ENCODE measurements around the gene ACAD11.
"Not testable (repeated sequence)": the region's sequence is repeated elsewhere in the genome, so short reads cannot be mapped to it uniquely, and the experiment has no call there.

ACAD11 gene

DNA sequence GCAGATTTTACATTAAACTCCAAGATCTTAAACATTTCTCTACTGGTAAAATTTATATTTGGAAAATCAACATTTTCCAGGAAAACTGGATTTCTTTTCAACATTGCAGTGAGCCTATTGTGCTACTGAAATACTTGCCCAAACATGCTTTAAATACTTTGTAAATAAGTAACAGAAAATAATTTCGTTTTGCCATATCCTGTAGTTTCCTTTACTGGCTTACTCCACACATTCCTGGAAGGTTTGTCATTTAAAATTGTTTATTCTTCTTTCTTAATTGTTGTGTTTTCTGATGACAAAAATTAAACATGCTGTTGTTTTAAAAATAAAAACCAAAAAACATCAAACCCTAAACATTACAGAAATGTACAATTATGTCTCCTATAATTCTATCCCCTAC is 22.0 kb downstream of the ACAD11 start:
- peaks cover 40 to 42% of the 10 kb centered on the region in 2 donors for H3K36me3 Mint-ChIP-seq
- peaks cover 3 to 6% of the 10 kb centered on the region in 2 donors for H3K4me1 Mint-ChIP-seq
- DNase-seq (no peak), ATAC-seq (replicated peaks) (no peak)
- no peaks in the 10 kb centered on the region for H3K9me3 Mint-ChIP-seq
- no peak overlapping the region for H3K4me3 Mint-ChIP-seq
- H3K27me3 Mint-ChIP-seq, result no peaks in the 10 kb centered on the region
- H3K27ac Mint-ChIP-seq, result no peak overlapping the region

GRCh38 chr3:132635052-132635451 is 24.6 kb downstream of the ACAD11 start:
- no peak for ATAC-seq (replicated peaks)
- DNase-seq, result no peak
- no peaks in the 10 kb centered on the region for H3K9me3 Mint-ChIP-seq
- peaks cover 37% of the 10 kb centered on the region in 2 donors for H3K36me3 Mint-ChIP-seq
- H3K27ac Mint-ChIP-seq, result no peak overlapping the region
- no peaks in the 10 kb centered on the region for H3K27me3 Mint-ChIP-seq
- H3K4me3 Mint-ChIP-seq, result no peak overlapping the region
- H3K4me1 Mint-ChIP-seq, result no peaks in the 10 kb centered on the region

- Mint-ChIP-seq H3K9me3 (no peaks in the 10 kb centered on the region), H3K27ac (no peak overlapping the region), H3K4me3 (no peak overlapping the region), H3K36me3 (peaks cover 32 to 46% of the 10 kb centered on the region in 2 donors), H3K4me1 (peaks cover 5 to 10% of the 10 kb centered on the region in 2 donors), H3K27me3 (no peaks in the 10 kb centered on the region)
- no peak for DNase-seq
- no peak for ATAC-seq (replicated peaks)
Observed at GRCh38 chr3:132630612-132631011, 29.0 kb downstream of the ACAD11 start.

GRCh38 chr3:132629928-132630327 is 29.7 kb downstream of the ACAD11 start:
- peaks cover 25 to 42% of the 10 kb centered on the region in 2 donors for H3K36me3 Mint-ChIP-seq
- no peak for ATAC-seq (replicated peaks)

DNA sequence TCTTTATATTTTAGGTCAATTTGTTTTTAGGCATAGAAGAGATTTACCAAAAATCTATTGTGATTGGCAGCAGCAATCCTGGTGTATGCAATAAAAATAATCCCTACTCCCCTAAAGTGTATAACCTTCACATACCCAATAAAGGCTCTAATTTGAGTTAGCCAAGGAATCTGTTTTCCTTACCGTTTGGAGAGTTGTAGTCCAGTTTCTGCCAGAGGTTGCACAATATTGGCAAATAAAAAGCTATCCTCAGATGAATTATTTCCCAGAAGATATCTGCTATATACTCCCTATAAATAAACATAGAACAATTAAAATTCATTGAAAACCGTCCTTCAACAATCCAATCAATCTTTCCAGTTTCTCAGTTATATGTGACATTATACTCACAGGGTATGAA is 31.5 kb downstream of the ACAD11 start:
- peaks cover 18 to 37% of the 10 kb centered on the region in 2 donors for H3K36me3 Mint-ChIP-seq

More at GRCh38 chr3:132629928-132630327, 29.7 kb downstream of the ACAD11 start:
- H3K4me3 Mint-ChIP-seq, result no peak overlapping the region
- peaks cover 5 to 11% of the 10 kb centered on the region in 2 donors for H3K4me1 Mint-ChIP-seq
- H3K9me3 Mint-ChIP-seq, result no peaks in the 10 kb centered on the region
- no peak overlapping the region for H3K27ac Mint-ChIP-seq
- H3K27me3 Mint-ChIP-seq, result no peaks in the 10 kb centered on the region
- no peak for DNase-seq

GRCh38 chr3:132626955-132627354 is 32.7 kb downstream of the ACAD11 start:
- H3K27me3 Mint-ChIP-seq, result no peaks in the 10 kb centered on the region
- no peak overlapping the region for H3K27ac Mint-ChIP-seq
- H3K4me3 Mint-ChIP-seq, result no peak overlapping the region
- no peaks in the 10 kb centered on the region for H3K9me3 Mint-ChIP-seq
- DNase-seq (no peak), ATAC-seq (replicated peaks) (no peak)
- H3K4me1 Mint-ChIP-seq, result peaks cover 5 to 11% of the 10 kb centered on the region in 2 donors
- peaks cover 11 to 32% of the 10 kb centered on the region in 2 donors for H3K36me3 Mint-ChIP-seq

More for the DNA sequence above, 31.5 kb downstream of the ACAD11 start:
- H3K9me3 Mint-ChIP-seq, result no peaks in the 10 kb centered on the region
- no peak for ATAC-seq (replicated peaks)
- H3K27me3 Mint-ChIP-seq, result no peaks in the 10 kb centered on the region
- no peak overlapping the region for H3K27ac Mint-ChIP-seq
- H3K4me3 Mint-ChIP-seq, result no peak overlapping the region
- DNase-seq, result no peak
- peaks cover 5 to 11% of the 10 kb centered on the region in 2 donors for H3K4me1 Mint-ChIP-seq

DNA sequence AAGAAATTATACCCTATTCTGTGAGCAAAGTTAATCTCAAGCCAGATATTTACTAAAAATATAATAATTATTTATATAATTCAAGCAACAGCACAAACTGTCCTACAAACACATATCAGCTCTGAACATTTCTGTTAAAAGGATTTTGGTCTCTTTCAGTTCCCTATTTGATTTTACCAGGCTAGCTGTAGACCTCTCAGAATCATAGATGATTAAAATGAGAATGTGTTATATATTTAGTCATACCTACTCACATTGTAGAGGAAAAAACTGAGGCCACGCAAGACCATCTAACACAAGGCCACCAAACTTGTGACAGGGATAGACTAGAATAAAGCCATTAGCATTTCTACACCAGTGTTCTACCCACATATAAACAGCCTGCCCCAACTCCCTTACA is 34.0 kb downstream of the ACAD11 start:
- Mint-ChIP-seq H3K4me3 (no peak overlapping the region), H3K9me3 (peaks cover 0 to 2% of the 10 kb centered on the region in 2 donors), H3K27ac (peak overlapping the region; percentile 9), H3K36me3 (peaks cover 19 to 40% of the 10 kb centered on the region in 2 donors), H3K27me3 (no peaks in the 10 kb centered on the region), H3K4me1 (peaks cover 5 to 11% of the 10 kb centered on the region in 2 donors)
- DNase-seq (no peak), ATAC-seq (replicated peaks) (peak; percentile 95 to 100)

DNA sequence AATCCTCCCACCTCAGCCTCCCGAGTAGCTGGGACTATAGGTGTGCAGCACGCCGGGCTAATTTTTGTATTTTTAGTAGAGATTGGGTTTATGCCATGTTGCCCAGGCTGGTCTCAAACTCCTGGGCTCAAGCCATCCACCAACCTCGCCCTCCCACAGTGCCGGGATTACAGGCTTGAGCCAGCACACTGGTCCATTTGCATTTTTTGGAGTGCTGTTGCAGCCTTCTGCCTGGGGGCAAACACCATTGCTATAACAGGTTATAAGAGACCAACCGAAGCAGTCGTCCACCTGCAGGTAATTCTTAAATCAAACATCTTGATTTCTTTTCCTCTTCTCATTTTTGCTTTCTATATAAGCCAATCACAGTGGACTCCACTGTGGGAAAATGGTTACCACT is 34.8 kb downstream of the ACAD11 start:
- Mint-ChIP-seq H3K4me1 (peaks cover 5 to 11% of the 10 kb centered on the region in 2 donors), H3K36me3 (peaks cover 23 to 40% of the 10 kb centered on the region in 2 donors), H3K9me3 (peaks cover 0 to 2% of the 10 kb centered on the region in 2 donors), H3K4me3 (no peak overlapping the region), H3K27me3 (no peaks in the 10 kb centered on the region), H3K27ac (no peak overlapping the region)
- ATAC-seq (replicated peaks), result no peak
- no peak for DNase-seq

DNA sequence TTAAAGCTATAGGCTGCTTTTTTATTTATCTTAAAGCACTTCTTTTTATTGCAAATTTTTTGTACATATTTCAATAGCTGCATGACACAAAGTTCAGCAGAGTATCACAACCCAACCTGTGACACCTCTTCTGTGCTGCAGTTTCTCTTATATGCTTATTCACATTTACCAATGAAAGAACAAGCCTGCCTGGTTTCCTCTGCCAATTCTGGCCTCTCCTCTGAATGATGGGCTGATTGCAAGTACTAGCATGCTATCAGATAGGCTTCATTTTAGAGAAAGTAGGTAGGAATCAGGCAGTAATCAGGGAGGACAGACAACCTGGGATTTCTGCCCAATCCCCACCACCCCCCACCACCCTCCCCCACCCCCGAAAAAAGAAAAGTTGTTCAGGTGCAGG is 36.0 kb downstream of the ACAD11 start:
- ATAC-seq (replicated peaks) (no peak), DNase-seq (no peak)
- Mint-ChIP-seq H3K27ac (no peak overlapping the region), H3K36me3 (peaks cover 21 to 37% of the 10 kb centered on the region in 2 donors), H3K9me3 (peaks cover 0 to 2% of the 10 kb centered on the region in 2 donors), H3K4me1 (peaks cover 5 to 11% of the 10 kb centered on the region in 2 donors), H3K27me3 (no peaks in the 10 kb centered on the region), H3K4me3 (no peak overlapping the region)

GRCh38 chr3:132622761-132623160 is 36.8 kb downstream of the ACAD11 start:
- peaks cover 5 to 11% of the 10 kb centered on the region in 2 donors for H3K4me1 Mint-ChIP-seq
- peaks cover 21 to 41% of the 10 kb centered on the region in 2 donors for H3K36me3 Mint-ChIP-seq
- ATAC-seq (replicated peaks) (peak in 1 of 2 donors; percentile 37), DNase-seq (no peak)
- peaks cover 0 to 2% of the 10 kb centered on the region in 2 donors for H3K9me3 Mint-ChIP-seq
- no peak overlapping the region for H3K27ac Mint-ChIP-seq
- no peaks in the 10 kb centered on the region for H3K27me3 Mint-ChIP-seq
- H3K4me3 Mint-ChIP-seq, result no peak overlapping the region

GRCh38 chr3:132622148-132622547 is 37.5 kb downstream of the ACAD11 start:
- H3K4me1 Mint-ChIP-seq, result peaks cover 5 to 11% of the 10 kb centered on the region in 2 donors
- no peak for DNase-seq
- H3K4me3 Mint-ChIP-seq, result no peak overlapping the region
- H3K9me3 Mint-ChIP-seq, result peaks cover 0 to 2% of the 10 kb centered on the region in 2 donors
- H3K36me3 Mint-ChIP-seq, result peaks cover 24 to 41% of the 10 kb centered on the region in 2 donors
- H3K27me3 Mint-ChIP-seq, result no peaks in the 10 kb centered on the region
- no peak for ATAC-seq (replicated peaks)
- H3K27ac Mint-ChIP-seq, result no peak overlapping the region

GRCh38 chr3:132616780-132617179 is 42.8 kb downstream of the ACAD11 start:
- H3K4me1 Mint-ChIP-seq, result no peaks in the 10 kb centered on the region
- no peaks in the 10 kb centered on the region for H3K27me3 Mint-ChIP-seq
- ATAC-seq (replicated peaks), result no peak
- no peak overlapping the region for H3K27ac Mint-ChIP-seq
- H3K36me3 Mint-ChIP-seq, result peaks cover 39 to 48% of the 10 kb centered on the region in 2 donors
- H3K4me3 Mint-ChIP-seq, result no peak overlapping the region
- DNase-seq, result no peak
- peaks cover 0 to 6% of the 10 kb centered on the region in 2 donors for H3K9me3 Mint-ChIP-seq

- Mint-ChIP-seq H3K9me3 (peaks cover 0 to 7% of the 10 kb centered on the region in 2 donors), H3K27me3 (no peaks in the 10 kb centered on the region), H3K36me3 (peaks cover 41 to 48% of the 10 kb centered on the region in 2 donors), H3K4me1 (peaks cover 4 to 7% of the 10 kb centered on the region in 2 donors), H3K27ac (no peak overlapping the region), H3K4me3 (no peak overlapping the region)
- no peak for DNase-seq
- ATAC-seq (replicated peaks), result no peak
Observed at GRCh38 chr3:132615881-132616280, 43.7 kb downstream of the ACAD11 start.

GRCh38 chr3:132615301-132615700 is 44.3 kb downstream of the ACAD11 start:
- H3K36me3 Mint-ChIP-seq, result peaks cover 38 to 45% of the 10 kb centered on the region in 2 donors
- H3K4me1 Mint-ChIP-seq; DNase-seq; H3K9me3 Mint-ChIP-seq; H3K27me3 Mint-ChIP-seq; H3K4me3 Mint-ChIP-seq; ATAC-seq (replicated peaks); H3K27ac Mint-ChIP-seq: not testable (repeated sequence)

- Mint-ChIP-seq H3K36me3 (peaks cover 50 to 69% of the 10 kb centered on the region in 2 donors), H3K4me1 (peaks cover 4 to 13% of the 10 kb centered on the region in 2 donors), H3K9me3 (peaks cover 8 to 13% of the 10 kb centered on the region in 2 donors), H3K27ac (peak overlapping the region; percentile 32)
- DNase-seq; H3K27me3 Mint-ChIP-seq; H3K4me3 Mint-ChIP-seq; ATAC-seq (replicated peaks): not testable (repeated sequence)
Observed at GRCh38 chr3:132606620-132607019, 53.0 kb downstream of the ACAD11 start.
